Suppressor macrophage (primary cell): ENCODE results near the gene CCDC78.
A peak's percentile ranks its signal among the peaks of the same experiment; 100 is the strongest.

Source experiments
- DNase-seq, 4 experiments: peaks; one replicate each; pipeline ENCODE4 v3.0.0-alpha.2; 2020 to 2022

CCDC78 gene

DNA sequence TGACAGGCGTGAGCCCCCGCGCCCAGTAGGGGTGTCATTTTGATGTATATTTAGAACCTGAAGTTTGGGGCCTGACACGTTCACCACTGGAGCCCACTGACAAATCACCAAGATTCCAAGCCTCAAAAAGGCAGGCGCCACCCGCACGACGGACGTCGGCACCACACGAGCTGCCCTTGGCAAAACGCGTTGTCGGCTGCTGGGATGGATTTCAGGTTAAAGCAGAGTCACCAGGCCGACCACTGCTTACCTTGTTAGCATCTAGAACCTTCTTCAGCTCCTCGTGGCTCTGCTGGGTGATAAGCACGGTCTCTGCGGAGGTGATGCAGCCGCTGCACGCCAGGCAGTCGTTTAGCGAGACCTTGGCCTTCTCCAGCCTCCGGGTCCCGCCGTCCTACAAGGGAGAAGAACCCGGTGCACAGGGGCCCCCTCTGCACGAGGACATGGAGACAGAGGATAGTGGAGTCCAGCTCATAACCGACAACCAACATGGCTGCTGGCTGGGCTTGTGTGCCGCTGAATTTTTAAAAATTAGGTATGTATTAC is 10.8 kb upstream of the CCDC78 start:
- DNase-seq = no peak

DNA sequence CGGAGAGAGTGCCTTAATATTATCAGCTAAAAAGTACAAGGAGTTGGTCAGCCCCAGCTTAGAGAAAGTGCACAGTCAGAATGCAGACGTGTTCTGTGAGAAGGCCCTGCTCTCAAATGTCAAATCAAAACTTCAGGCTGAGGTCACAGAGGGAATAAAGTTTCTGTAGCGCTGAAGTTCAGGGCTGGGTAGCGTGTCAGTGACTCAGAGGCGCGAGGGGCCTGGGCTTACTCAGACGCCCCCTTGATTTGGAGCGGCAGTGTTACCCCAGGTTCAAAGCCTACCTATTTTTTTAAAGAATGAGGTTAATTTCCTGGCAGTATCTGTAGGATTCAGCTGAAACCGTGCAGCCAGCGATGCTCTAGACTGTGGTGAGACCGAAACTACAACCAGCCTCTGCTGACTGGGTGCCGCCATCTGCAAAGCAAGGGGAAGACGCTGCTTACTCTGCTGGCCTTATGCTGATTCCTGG is 9.8 kb upstream of the CCDC78 start:
- DNase-seq = no peak

DNA sequence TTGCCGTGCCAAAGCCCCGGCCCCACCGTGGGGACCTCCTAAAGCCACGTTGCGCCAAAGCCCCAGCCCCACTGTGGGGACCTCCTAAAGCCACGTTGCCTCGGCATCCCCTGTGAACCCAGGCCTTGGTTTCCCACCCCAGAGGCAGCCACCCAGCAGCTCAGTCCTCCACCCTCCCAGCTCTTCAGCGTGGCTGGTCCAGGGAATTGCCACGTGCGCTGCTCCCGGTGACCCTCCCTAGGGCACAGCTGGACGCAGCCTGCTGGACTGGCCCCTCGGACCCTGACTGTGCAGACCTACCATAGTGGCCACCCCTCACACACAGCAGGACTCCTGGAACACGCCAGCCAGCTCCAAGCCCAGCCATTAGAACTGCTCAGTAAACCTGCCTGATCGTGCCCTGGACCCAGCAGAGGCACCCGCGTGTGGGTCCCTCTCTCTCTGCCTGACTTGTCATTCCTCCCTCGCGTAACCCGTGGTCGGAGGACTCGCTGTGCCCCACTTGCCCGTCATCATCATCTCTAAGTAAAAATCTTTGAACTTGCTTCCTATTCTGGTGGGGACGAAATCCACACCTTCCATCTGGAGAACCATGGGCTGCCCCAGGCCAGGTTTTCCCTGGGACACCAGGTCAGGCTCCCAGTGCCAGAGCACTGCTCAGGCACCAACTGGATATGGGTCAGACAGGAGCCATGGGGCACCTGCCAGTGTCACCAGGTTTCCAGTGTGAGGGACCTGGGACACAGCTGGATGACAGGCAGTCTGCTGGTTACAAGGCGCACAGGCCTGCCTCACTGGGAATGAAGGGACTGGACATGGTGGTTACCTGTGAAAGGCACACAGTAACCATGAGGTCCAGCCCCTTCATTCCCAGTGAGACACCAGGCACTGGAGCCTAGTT is 9.0 kb upstream of the CCDC78 start:
- no peak for DNase-seq

DNA sequence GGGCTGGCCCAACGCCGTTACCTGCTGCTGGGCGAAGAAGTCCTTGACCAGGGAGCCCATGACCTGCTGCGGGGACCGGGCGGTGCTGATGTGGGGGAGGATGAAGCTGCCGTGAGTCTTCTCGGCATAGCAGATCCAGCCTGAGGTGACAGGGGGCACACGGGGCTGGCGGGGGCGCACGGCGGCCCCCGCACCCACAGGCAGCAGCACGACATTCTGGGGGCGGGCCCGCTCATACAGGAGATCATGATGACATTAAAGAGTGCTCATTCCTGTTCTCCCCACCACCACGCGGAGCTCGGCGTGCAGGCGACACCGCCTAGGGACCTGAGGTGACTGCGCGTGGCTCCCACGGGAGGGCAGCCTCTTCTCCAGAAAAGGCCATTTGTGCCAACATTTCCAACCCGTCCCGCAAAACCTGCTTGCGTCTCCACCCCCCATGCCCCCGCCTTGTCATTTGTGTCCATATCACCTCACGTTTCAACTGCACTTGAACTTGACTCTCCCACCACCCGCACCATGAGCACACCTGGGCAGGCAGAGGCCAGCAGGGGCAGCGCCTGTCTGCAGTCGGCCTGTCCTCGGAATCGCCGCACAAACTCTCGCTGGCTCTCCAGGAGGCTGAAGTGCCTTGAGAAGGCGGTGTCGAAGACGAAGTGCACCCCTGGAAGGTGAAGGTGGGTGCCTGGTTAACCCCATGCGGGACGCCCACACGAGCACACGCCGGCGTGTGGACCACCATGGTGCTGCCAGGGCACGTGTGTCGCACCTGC is 8.2 kb upstream of the CCDC78 start:
- DNase-seq = no peak

DNA sequence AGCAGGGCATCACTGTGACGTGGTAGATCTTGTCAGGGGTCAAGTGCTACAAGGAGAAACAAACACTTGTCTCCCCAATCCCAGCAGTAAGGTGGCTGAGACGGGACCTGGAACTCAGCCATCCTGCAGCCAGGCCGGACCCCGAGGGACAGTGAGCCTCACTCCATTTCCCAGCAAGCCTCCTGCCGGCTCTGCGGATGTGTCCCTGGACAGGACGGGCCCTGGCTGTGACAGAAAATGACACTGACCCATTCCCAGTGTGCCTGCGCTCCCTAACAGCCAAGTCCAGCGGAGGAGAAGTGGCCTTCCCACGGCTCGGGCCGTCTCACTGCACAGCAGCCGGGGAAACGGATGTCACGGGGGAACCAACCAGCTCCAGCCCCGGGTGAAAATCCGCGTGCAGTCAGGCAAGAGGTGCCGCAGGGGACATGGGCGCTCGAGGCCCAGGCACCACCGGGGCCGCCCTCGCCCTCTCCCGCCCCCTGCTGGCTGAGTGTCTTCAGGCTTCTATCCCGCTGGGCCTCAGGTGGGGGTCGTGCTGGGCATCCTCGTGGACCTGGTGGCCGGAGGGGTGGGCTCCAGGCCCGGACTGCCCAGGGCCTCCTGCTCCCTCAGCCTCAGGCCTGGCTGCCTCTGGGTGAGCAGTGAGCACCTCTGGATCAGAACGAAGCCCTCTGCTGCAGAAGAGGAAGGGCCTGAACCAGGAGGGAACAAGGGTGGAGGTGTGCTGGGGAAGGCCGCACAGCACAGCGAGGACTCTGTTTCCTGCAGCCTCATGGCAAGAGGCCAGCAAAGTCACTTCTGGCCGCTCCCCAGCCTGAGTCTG is 7.4 kb upstream of the CCDC78 start:
- peak in 1 of 4 experiments; percentile 46 for DNase-seq

DNA sequence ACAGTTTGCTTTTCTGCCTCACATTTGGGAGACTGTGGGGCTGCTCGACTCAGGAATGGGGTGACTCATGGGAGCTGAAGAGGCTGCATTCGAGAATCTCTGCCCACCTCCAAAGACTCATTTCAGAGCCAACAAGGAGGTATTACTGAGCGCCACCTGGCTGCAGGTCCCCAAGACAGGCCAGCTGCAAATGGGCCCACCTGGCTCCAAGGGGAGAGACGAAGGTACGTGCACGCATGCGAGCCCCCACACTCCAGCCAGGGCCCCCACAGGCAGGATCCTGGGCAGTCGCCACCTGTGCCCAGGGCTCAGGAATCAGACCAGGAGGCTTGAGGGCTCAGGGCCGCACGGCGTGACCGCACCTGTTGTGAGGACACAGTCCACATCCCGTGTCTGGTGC is 6.7 kb upstream of the CCDC78 start:
- DNase-seq = no peak

DNA sequence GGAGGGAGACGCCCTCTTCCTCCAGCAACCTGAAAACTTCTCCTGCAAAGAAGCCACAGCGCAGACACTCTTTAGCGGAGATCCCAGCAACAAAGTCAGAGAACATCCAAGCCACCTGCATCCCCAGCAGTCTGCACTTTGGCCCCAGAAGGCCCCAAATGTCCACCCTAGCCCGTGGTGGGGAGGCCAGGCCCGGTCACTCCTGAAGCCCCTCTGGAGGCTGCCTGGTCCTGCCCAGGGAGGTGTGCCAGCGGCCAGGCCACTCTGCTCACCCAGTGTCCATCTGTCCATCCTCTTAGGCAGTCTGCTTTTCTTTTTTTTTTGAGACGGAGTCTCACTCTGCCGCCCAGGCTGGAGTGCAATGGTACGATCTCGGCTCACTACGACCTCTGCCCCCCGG is 6.1 kb upstream of the CCDC78 start:
- no peak for DNase-seq

DNA sequence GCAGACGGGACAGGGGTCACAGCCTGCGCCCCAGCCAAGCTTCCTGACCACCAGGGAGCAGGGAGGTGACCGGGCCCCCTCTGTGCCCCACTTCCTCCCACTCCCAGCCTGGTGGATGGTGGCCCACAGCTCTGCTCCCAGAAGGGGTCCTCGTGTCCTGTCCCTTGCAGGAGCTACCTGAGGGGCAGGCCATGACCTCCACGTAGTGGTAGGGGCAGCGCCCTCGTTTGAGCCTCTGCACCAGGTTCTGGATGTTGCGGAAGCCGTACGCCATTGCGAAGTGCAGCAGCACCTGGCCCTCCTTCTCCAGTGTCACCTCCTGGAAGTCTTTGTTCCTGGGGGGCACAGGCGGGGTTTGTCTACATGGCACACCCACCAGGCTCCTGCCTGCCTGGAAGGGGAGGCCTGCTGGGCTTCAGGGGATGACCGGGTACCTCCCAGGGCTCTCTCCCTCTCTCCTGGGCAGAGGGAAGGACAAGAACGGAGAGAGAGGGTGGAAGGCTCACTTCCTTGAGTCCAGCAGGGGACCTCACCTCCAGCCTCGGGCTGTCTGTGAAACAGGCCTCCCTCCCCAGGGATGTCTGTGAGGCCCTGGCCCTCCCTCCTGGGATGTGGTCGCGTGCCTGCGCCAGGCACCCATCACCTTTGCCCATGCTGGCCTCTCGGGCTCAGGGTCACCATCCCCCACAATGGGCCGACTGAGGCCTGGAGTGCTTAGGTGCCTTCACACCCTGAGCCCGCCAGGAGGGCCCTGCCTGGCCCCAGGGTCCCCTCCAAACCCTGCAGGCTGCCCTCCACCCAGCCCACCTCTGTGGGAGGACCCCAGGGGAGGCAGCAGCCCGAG is 4.6 kb upstream of the CCDC78 start:
- peak in 1 of 4 experiments; percentile 1 for DNase-seq

DNA sequence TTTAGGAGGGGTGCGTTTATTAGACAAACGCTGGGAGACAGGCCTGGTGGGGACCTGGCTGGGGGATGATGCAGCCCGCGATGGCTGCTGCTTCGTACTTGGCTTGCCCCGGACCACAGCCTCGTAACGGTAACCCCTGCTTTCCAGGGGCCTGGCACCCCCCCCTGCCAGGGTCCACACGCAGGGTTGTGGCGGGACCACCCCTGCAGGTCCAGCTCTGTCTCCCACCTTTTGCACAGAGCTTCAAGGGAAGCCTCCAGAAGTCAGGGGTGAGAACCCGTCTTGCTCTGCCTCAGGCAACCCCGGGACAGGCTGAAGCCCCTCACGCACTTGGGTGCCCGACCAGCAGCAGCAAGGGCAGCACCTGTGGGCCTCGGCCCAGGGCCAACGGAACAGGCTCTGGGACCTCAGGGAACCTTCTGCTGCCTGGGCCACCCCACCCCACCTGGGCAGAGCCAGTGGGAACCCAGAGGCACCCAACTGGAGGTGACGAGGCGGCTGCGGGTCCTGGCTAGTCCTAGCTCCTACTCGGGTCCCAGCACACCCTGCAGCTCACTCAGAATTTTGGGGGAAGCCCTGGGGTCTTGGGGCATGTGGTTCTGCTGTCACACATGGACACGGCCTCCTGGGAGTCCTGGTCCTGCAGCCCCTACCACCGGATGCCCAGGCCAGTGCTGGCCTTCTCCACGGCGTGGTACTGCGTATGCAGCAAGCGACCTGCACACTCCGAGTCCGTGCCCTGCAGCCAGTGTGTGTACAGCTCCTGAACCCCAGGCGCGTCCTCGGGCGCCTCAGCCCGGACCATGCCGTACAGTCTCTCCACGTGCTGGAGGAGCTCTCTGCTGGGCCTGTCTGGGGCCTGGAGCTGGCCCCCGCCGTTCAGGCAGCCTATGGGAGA is 3.8 kb upstream of the CCDC78 start:
- no peak for DNase-seq

DNA sequence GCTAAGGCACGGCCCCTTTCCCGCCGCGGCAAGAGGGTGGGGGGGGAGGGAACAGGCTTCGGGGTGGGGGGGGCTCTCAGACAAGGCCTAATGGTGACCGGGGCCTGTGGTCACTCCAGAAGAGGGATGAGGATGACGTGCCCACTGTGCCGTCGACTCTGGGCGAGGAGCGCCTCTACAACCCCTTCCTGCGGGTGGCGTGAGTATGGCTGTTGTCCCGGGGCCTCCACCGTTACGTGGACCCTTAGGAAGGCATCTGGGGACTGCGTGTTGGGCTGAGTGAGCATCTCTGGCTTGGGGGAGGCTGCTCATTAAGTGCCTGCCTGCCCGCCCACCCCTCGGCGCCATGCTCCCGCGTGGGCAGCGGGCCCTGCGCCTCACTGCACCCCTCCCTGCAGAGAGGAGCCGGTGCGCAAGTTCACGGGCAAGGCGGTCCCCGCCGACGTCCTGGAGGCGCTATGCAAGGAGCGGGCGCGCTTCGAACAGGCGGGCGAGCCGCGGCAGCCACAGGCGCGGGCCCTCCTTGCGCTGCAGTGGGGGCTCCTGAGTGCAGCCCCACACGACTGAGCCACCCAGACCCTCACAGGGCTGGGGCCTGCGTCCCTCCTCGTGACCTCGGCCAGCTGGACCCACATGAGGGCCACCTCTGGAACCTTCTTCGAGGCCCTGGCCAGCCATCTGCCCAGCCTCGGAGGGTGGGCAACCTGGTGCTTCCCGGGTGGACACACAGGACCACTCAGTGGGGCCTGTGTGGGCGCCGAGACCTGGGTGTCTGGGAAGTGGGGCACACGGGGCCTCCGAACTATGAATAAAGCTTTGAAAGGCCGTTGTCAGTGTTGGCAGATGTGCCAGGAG is 2.9 kb upstream of the CCDC78 start:
- DNase-seq = no peak

DNA sequence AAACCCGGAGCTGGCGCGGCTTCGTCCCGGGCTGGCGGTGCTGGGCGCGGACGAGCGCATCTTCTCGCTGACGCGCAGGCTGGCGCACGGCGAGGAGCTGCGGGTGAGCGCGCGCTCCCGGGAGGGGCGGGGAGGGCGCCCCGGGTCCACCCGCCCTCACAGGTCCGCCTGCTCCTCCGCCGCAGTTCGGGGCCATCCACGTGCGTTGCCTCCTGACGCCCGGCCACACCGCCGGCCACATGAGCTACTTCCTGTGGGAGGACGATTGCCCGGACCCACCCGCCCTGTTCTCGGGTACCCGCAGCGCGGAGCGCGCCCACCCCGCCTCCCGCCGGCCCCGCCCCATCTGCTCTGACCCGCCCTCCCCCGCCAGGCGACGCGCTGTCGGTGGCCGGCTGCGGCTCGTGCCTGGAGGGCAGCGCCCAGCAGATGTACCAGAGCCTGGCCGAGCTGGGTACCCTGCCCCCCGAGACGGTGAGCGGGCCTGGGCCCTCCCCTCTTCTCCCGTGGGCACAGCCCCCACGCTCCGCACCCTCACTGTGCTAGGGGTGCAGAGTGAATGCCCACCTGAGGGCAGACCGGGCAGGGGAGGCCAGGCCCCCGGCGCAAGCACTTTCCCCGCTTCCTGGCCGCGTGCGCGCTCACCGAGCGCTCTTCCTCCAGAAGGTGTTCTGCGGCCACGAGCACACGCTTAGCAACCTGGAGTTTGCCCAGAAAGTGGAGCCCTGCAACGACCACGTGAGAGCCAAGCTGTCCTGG is 2.1 kb upstream of the CCDC78 start:
- DNase-seq = peak; percentile 74 to 92 (median 82)

DNA sequence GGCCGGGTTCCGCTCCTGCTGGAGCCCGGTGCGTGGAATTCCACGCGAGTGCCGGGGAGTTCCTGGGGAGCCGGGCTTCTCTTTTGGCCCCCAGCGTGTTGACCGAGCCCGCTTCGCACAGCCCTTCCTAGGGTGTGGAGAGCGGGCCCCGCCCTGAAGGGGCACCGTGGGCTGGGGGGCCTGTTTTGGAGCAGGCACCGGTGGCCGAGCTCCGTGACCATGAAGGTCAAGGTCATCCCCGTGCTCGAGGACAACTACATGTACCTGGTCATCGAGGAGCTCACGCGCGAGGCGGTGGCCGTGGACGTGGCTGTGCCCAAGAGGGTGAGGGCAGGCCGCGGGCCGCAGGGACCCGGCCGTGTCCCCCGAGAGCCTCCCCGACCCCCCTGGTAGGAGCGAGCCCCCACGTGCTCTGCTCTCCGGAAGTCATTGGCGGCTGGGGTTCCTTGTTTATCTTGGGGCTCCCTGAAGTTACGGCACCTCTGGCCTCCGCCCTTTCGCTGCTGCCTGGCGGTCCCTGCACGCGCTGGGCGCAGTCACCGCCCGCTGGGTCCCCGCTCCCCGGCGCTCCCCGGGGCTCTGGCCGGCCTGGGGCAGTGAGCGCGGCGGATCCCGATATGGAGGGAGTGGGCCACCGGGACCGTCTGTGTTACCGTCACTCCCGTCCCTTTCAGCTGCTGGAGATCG is 1.2 kb upstream of the CCDC78 start:
- peak; percentile 41 to 75 (median 64) for DNase-seq

DNA sequence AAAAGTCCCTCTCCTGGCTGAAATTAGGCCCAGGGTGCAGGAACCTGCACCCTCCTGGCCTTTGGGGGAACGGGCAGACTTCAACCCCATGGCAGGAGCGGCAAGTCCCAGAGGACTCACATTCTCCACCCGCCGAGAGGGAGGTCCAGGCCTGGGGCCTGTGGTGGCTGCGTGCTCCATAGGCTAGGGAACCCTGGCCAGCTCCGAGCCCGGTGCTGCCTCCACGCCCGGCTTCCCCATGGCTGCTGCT is 130 bp downstream of the CCDC78 start:
- DNase-seq = no peak

DNA sequence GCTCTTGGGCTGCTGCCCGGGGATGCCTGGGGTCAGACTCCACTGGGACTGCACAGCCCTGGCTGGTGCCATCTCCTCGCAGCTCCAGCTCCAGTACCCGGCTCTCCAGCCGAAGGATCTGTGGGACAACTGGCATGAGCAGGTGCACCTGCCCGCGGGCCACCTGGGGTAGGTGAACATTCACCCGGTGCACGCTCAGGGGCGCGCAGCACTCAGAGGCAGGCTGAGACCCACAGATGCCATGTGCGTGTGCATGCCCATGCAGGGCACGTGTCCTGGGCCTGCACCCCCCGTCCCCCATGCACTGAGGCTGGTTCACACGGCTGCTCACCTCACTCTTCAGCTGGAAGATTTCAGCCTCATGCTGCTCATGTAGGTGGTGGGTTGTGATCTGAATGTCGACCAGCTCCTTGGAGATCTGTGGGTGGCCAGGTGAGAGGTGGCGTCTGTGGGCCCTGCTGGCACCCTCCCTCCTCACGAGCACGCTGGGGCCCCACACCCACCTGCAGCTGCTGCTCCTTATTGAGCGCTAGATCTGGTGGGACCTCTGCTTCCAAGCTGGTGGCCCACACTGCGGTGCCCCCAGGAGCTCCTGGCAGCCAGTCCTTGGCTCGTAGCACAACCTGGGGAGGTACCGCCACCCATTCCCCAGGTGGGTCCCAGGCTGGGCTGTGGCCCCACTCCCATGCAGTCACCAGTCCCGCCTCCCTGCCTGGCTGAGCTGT is 618 bp downstream of the CCDC78 start:
- no peak for DNase-seq

DNA sequence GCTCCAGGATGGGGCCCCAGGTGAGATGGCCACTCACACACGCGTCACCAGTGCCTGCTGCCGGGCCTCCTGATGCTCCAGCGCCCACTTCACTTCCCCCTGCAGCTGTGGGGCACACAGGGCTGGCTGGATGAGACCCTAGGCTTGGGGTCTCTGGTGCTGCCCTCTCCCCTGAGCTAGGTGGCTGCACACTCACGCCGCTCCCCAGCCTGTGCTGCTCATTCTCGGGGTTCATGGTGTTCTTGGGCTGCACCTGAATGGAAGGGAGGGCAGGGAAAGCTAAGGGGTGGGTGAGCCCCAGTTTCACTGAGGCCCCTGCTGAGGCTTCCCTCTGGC is 1.2 kb downstream of the CCDC78 start:
- DNase-seq = no peak

DNA sequence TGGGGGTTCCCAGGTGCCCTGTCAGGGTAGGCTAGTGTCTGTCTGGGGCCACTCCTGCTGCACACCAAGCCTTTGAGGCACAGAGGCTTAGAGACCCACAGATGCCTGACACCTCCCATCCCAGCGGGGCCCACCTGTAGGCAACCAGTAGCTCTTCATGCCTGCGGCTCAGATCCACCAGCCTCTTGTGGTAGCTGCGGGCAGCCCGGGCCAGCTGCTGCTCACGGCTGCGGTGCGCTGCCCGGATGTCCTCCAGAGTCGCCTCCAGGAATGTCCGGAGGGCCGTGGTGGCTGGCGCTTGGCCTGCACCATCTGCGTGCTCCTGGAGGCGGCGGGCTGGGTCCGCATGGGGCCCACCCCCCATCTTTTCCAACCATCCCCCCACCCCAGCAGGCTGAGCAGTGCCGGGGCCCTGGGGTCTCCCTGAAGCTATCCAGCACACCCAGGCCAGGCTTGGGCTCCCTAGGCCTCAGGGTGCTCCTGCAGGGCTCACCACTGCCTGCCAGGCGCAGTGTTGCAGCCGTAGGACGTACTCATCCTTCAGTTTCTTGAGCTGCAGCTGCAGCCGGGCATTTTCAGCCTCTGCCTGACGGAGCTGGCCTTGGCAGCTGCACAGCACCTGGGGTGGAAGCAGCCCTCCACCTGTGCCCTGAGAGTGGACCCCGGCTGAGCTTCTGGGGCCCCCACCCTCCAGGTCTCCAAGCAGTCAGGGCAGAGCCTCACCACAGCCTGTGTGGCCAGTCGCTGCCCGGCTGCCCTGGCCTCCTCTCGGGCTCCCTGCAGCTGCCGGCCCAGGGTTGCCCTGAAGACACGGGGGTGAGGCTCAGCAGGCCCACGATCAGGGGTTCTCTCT is 1.8 kb downstream of the CCDC78 start:
- DNase-seq = no peak

DNA sequence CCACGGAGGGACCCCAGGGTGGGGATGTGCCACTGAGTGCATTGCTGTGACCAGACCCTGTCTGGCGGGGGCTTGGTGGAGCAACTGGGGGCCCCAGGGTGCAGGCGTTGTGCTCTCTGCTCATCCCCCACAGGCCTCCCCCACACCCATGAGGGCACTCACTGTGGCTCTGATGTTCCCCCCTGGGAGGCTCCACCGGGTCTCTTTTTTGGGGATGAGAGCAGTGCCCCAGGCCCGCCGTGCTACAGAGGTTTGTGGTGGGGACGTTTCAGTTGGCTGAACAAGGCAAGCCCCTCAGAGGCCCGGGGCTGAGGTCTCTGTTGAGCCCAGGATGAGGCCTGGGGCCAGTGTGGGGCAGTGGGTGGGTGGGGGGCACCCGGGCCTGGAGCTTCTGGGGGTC is 2.5 kb downstream of the CCDC78 start:
- DNase-seq = no peak
